IMR-90 (cell line): Measurements from ENCODE around the gene MROH7. TPM values are rescaled to one million over a fixed set of nuclear protein-coding genes. Genes with fewer than 3 reads are reported as not detected.

Source experiments
- ATAC-seq: fragments of 200-7000 bp; cut with Tn5 transposase; 2 replicates; pipeline ENCODE4 v1.9.1; 2020; ENCODE audit warnings: low read depth, mild to moderate bottlenecking, moderate library complexity
- BruUV-seq: library from RNA; stranded (reverse); fragments of 400-500 nt; replicated peaks from 2 replicates; lab custom pipeline; 2021; lab: Mats Ljungman, UMichigan
- CTCF ChIA-PET: fragments of 300-600 bp; formaldehyde crosslinking; extraction: SDS; loops from one replicate; lab custom pipeline; 2021; ENCODE audit warnings: antibody characterized with exemption; lab: Yijun Ruan, JAX
- POLR2A ChIA-PET: fragments of 300-600 bp; sonication (Branson Sonifier 250); formaldehyde crosslinking; loops from one replicate; lab custom pipeline; 2022; ENCODE audit warnings: antibody characterized with exemption; ENCODE audit not compliant: unreplicated experiment; lab: Charles Lee
- DNase-seq: peaks from one replicate; pipeline ENCODE4 v3.0.0; 2013
- H2AFZ ChIP-seq: replicated peaks from 2 replicates; pipeline ENCODE3; 2013; ENCODE audit warnings: low read length, mild to moderate bottlenecking; ENCODE audit not compliant: poor library complexity
- H2AK5ac ChIP-seq: 2 replicates; pipeline ENCODE4 v1.6.1; 2013; ENCODE audit warnings: low read depth, low read length, inconsistent platforms
- H2AK9ac ChIP-seq: replicated peaks from 2 replicates; pipeline ENCODE3; 2013; ENCODE audit warnings: mild to moderate bottlenecking, low read depth, low read length, moderate library complexity; ENCODE audit not compliant: poor library complexity
- H2BK120ac ChIP-seq: 2 replicates; pipeline ENCODE4 v1.6.1; 2013; ENCODE audit warnings: low read depth, low read length, inconsistent platforms
- H2BK15ac ChIP-seq: 3 replicates; pipeline ENCODE4 v1.6.1; 2013; ENCODE audit warnings: low read depth, low read length, inconsistent platforms
- H2BK20ac ChIP-seq: 2 replicates; pipeline ENCODE4 v1.6.1; 2013; ENCODE audit warnings: low read depth, mild to moderate bottlenecking, inconsistent platforms, low read length, moderate library complexity
- H2BK5ac ChIP-seq: 2 replicates; pipeline ENCODE4 v1.6.1; 2013; ENCODE audit warnings: mild to moderate bottlenecking, low read depth, low read length, inconsistent platforms; ENCODE audit not compliant: poor library complexity, severe bottlenecking
- H3K14ac ChIP-seq: replicated peaks from 2 replicates; pipeline ENCODE4 v1.6.1; 2013; ENCODE audit warnings: low read depth, low read length, inconsistent platforms
- H3K18ac ChIP-seq: 2 replicates; pipeline ENCODE4 v1.6.1; 2013; ENCODE audit warnings: low read depth, low read length, control low read depth
- H3K23ac ChIP-seq: 2 replicates; pipeline ENCODE4 v1.6.1; 2013; ENCODE audit warnings: low read depth, low read length, inconsistent platforms
- H3K27ac ChIP-seq: 2 replicates; pipeline ENCODE4 v1.5.1; 2013; ENCODE audit warnings: mild to moderate bottlenecking, control low read depth, low read length; ENCODE audit not compliant: insufficient read depth
- H3K27me3 ChIP-seq: 2 replicates; pipeline ENCODE4 v1.6.1; 2013; ENCODE audit warnings: low read length; ENCODE audit not compliant: control insufficient read depth, insufficient read depth
- H3K36me3 ChIP-seq: 2 replicates; pipeline ENCODE4 v1.6.1; 2013; ENCODE audit warnings: low read length, mixed read lengths; ENCODE audit not compliant: control insufficient read depth, insufficient read depth
- H3K4ac ChIP-seq: 2 replicates; pipeline ENCODE4 v1.6.1; 2013; ENCODE audit warnings: low read depth, low read length, inconsistent platforms
- H3K4me1 ChIP-seq: 2 replicates; pipeline ENCODE4 v1.6.1; 2013; ENCODE audit warnings: low read length, mixed read lengths; ENCODE audit not compliant: control insufficient read depth, insufficient read depth
- H3K4me2 ChIP-seq: 2 replicates; pipeline ENCODE4 v1.6.1; 2013; ENCODE audit warnings: low read depth, mild to moderate bottlenecking, control low read depth, low read length, moderate library complexity
- H3K4me3 ChIP-seq: 2 replicates; pipeline ENCODE4 v1.5.1; 2013; ENCODE audit warnings: low read depth, mild to moderate bottlenecking, control low read depth, low read length, moderate library complexity; ENCODE audit not compliant: insufficient read depth
- H3K56ac ChIP-seq: 2 replicates; pipeline ENCODE4 v1.6.1; 2013; ENCODE audit warnings: low read length, inconsistent platforms; ENCODE audit not compliant: insufficient read depth; ENCODE audit errors: extremely low read depth
- H3K79me1 ChIP-seq, 2 experiments: 2 replicates each; pipeline ENCODE4 v1.6.1; 2013; ENCODE audit warnings: low read length in 2 of 2, inconsistent platforms in 1 of 2, low read depth in 1 of 2
- H3K9ac ChIP-seq: 2 replicates; pipeline ENCODE4 v1.6.1; 2013; ENCODE audit warnings: low read depth, low read length, control low read depth
- H3K9me1 ChIP-seq: 2 replicates; pipeline ENCODE4 v1.6.1; 2013; ENCODE audit warnings: low read length, inconsistent platforms; ENCODE audit not compliant: insufficient read depth
- H3K9me3 ChIP-seq: 2 replicates; pipeline ENCODE4 v1.6.1; 2013; ENCODE audit warnings: low read length; ENCODE audit not compliant: control insufficient read depth, insufficient read depth
- H4K20me1 ChIP-seq: 2 replicates; pipeline ENCODE4 v1.6.1; 2013; ENCODE audit warnings: low read length, inconsistent platforms; ENCODE audit not compliant: insufficient read depth
- H4K5ac ChIP-seq: 2 replicates; pipeline ENCODE4 v1.6.1; 2013; ENCODE audit warnings: mild to moderate bottlenecking, low read depth, low read length, control low read depth
- H4K8ac ChIP-seq, 2 experiments: 2 replicates each; pipeline ENCODE4 v1.6.1; 2013; ENCODE audit warnings: low read depth in 2 of 2, low read length in 2 of 2, control low read depth in 1 of 2, inconsistent platforms in 1 of 2
- H4K91ac ChIP-seq: 2 replicates; pipeline ENCODE4 v1.6.1; 2013; ENCODE audit warnings: low read depth, low read length, inconsistent platforms; ENCODE audit not compliant: insufficient read depth
- CEBPB ChIP-seq: IDR thresholded peaks from 2 replicates; pipeline ENCODE4 v1.6.1; 2012; ENCODE audit warnings: low read depth, low read length, improper control_type of control experiment
- FOS ChIP-seq: fragments of 150-350 bp; IDR thresholded peaks from 2 replicates; pipeline ENCODE4 v1.6.1; 2016; ENCODE audit warnings: low read depth, low read length
- MAZ ChIP-seq: IDR thresholded peaks from 2 replicates; pipeline ENCODE4 v1.6.1; 2012; ENCODE audit warnings: low read depth, mild to moderate bottlenecking, low read length, improper control_type of control experiment, moderate library complexity, borderline replicate concordance
- MXI1 ChIP-seq: IDR thresholded peaks from 2 replicates; pipeline ENCODE4 v1.6.1; 2012; ENCODE audit warnings: low read depth, mild to moderate bottlenecking, low read length, moderate library complexity, borderline replicate concordance
- NFE2L2 ChIP-seq: fragments of 150-350 bp; IDR thresholded peaks from 2 replicates; pipeline ENCODE4 v1.6.1; 2016; ENCODE audit warnings: low read depth, mild to moderate bottlenecking, low read length
- POLR2A ChIP-seq: IDR thresholded peaks from 2 replicates; pipeline ENCODE4 v1.6.1; 2012; ENCODE audit warnings: mild to moderate bottlenecking, low read depth, low read length
- RAD21 ChIP-seq: IDR thresholded peaks from 2 replicates; pipeline ENCODE4 v1.6.1; 2012; ENCODE audit warnings: low read length, improper control_type of control experiment
- RFX5 ChIP-seq: IDR thresholded peaks from 2 replicates; pipeline ENCODE4 v1.8.0; 2012; ENCODE audit warnings: low read depth, mild to moderate bottlenecking, low read length, moderate library complexity
- SMC3 ChIP-seq: fragments of 150-350 bp; IDR thresholded peaks from 2 replicates; pipeline ENCODE4 v1.6.1; 2016; ENCODE audit warnings: low read depth, mild to moderate bottlenecking, antibody characterized with exemption, low read length, moderate library complexity
- WGBS, 2 experiments: methylation state at CpG; one replicate each; pipeline versions ENCODE4 v1.1.5 to v1.1.7; 2013; ENCODE audit warnings: missing lambda C conversion rate in 2 of 2; ENCODE audit not compliant: insufficient read length in 1 of 2; ENCODE audit errors: extremely low coverage in 2 of 2; 5-methylcytosine and 5-hydroxymethylcytosine counted together
- dilution Hi-C: fragments of 300-500 bp; cut with HindIII; formaldehyde crosslinking; loops from one replicate; pipeline ENCODE4 v1.14.3; 2018; ENCODE audit warnings: low sequenced_read_pairs; ENCODE audit not compliant: unreplicated experiment
- in situ Hi-C: fragments of 300-500 bp; cut with MboI; formaldehyde crosslinking; loops from 3 replicates; pipeline ENCODE4 v1.14.3; 2019; ENCODE audit warnings: low sequenced_read_pairs, inconsistent platforms, mixed read lengths
- intact Hi-C: fragments of 100-400 bp; cut with micrococcal nuclease; formaldehyde crosslinking; loops from 2 replicates; pipeline ENCODE4 v1.10.0; 2022
- polyA plus RNA-seq, 3 experiments: library from polyadenylated mRNA; depleted of rRNA; stranded (reverse); fragments of >200 nt; gene quantifications; 2 replicates each; pipeline ENCODE4 v1.2.3, GENCODE V29; 2012; ENCODE audit warnings: low replicate concordance in 1 of 3
- total RNA-seq: library from RNA; depleted of rRNA; stranded (reverse); fragments of >200 nt; gene quantifications from 2 replicates; pipeline ENCODE4 v1.2.3, GENCODE V29; 2012
- TF ChIP-seq, protein P1 (sequence below): fragments of 150-350 bp; IDR thresholded peaks from 2 replicates; pipeline ENCODE4 v1.6.1; 2016; ENCODE audit warnings: low read depth, mild to moderate bottlenecking, low read length, moderate library complexity, borderline replicate concordance
- TF ChIP-seq, protein P2 (sequence below): conservative IDR thresholded peaks from 2 replicates; pipeline ENCODE4 v1.5.1; 2012; ENCODE audit warnings: mild to moderate bottlenecking, low read depth, low read length, improper control_type of control experiment
- TF ChIP-seq, protein P3 (sequence below): fragments of 150-350 bp; IDR thresholded peaks from 2 replicates; pipeline ENCODE4 v1.6.1; 2017; ENCODE audit warnings: mild to moderate bottlenecking, antibody characterized with exemption, low read length, low read depth

Gene MROH7
- total and polyA plus RNA-seq, 2 of the 4 experiments (the other 2 are of a cell fraction) = not detected

DNA sequence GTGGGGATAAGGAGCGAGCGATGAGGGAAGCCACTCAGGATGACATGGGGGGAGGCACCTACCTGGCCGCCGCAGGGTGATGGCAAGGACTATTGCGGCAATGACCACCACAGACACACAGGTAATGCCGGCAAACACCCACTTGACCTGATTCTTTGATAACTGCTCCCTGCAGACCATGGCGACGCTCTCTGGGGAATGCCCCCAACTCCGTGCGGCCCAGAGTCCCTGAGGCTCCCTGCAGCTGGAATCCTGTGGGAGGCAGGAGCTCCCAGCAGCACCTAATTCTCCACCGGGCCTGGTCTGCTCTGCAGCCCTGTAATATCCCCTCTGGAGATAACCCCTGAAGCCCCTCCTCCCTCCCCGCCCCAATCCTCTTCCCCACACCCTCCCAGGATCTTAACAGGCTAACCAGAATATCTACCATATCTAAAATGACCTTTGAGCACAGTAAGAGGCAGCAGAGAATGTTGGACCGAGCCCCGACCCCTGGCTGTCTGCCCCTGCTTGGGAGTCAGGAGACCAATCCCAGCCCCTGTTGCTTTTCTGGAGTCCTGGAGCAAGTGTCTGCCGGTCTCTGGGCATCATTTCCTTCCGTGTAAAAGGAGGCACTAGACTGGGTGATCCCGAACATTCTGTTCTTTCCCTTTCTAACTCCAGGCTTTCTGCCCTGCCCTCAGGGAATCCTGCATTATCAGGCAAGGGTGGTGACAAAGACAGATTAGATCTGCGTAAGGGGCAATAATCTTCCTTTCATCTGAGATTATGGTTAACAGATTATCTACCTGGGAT is 18.2 kb upstream of the MROH7 start, which contains the start of gene FAM151A:
Gene FAM151A, minus strand, starts transcription at position 310 of the 792 bp plus-strand sequence. Its CDS starts 130 bp downstream, at position 180.
- BruUV-seq = no TSS peak
- Histone ChIP-seq H3K79me1 (no peaks in the 10 kb centered on the region), H3K27me3 (peaks cover 29% of the 10 kb centered on the region), H3K36me3 (no peaks in the 10 kb centered on the region), H2BK15ac (no peak within 1 kb of the TSS), H4K5ac (no peak within 1 kb of the TSS), H2AFZ (no peak within 1 kb of the TSS), H2AK5ac (no peak within 1 kb of the TSS), H3K9ac (no peak within 1 kb of the TSS), H3K4me3 (no peak within 1 kb of the TSS), H4K91ac (no peak within 1 kb of the TSS), H3K4me2 (no peak within 1 kb of the TSS), H2BK120ac (no peak within 1 kb of the TSS), H3K27ac (no peak within 1 kb of the TSS), H3K14ac (no peak within 1 kb of the TSS), H2AK9ac (no peak within 1 kb of the TSS), H3K9me1 (no peaks in the 10 kb centered on the region), H4K8ac (no peak within 1 kb of the TSS), H3K18ac (no peak within 1 kb of the TSS), H3K23ac (no peak within 1 kb of the TSS), H4K20me1 (no peaks in the 10 kb centered on the region), H3K4ac (no peak within 1 kb of the TSS), H2BK20ac (no peak within 1 kb of the TSS), H3K56ac (no peak within 1 kb of the TSS), H2BK5ac (no peak within 1 kb of the TSS), H3K4me1 (no peaks in the 10 kb centered on the region), H3K9me3 (no peaks in the 10 kb centered on the region)
- ATAC-seq (no peak), DNase-seq (no peak)
- WGBS, 2 experiments = 82% methylated on average over 11 of the region's 18 CpGs; no CpG with 5 or more reads in 1 of the 2 experiments
- intact Hi-C loops (no loop called here), in situ Hi-C loops (no loop called here), dilution Hi-C loops (no loop called here)
- ChIA-PET CTCF (no interaction called here), POLR2A (no interaction called here)
- TF ChIP-seq, protein P1, sequence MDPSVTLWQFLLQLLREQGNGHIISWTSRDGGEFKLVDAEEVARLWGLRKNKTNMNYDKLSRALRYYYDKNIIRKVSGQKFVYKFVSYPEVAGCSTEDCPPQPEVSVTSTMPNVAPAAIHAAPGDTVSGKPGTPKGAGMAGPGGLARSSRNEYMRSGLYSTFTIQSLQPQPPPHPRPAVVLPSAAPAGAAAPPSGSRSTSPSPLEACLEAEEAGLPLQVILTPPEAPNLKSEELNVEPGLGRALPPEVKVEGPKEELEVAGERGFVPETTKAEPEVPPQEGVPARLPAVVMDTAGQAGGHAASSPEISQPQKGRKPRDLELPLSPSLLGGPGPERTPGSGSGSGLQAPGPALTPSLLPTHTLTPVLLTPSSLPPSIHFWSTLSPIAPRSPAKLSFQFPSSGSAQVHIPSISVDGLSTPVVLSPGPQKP = no peak
- TF ChIP-seq SMC3 (no peak), RAD21 (no peak), POLR2A (no peak), FOS (no peak), MXI1 (no peak), NFE2L2 (no peak), RFX5 (no peak), MAZ (no peak), CEBPB (no peak)
- TF ChIP-seq, protein P2, sequence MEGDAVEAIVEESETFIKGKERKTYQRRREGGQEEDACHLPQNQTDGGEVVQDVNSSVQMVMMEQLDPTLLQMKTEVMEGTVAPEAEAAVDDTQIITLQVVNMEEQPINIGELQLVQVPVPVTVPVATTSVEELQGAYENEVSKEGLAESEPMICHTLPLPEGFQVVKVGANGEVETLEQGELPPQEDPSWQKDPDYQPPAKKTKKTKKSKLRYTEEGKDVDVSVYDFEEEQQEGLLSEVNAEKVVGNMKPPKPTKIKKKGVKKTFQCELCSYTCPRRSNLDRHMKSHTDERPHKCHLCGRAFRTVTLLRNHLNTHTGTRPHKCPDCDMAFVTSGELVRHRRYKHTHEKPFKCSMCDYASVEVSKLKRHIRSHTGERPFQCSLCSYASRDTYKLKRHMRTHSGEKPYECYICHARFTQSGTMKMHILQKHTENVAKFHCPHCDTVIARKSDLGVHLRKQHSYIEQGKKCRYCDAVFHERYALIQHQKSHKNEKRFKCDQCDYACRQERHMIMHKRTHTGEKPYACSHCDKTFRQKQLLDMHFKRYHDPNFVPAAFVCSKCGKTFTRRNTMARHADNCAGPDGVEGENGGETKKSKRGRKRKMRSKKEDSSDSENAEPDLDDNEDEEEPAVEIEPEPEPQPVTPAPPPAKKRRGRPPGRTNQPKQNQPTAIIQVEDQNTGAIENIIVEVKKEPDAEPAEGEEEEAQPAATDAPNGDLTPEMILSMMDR = no peak
- TF ChIP-seq, protein P3, sequence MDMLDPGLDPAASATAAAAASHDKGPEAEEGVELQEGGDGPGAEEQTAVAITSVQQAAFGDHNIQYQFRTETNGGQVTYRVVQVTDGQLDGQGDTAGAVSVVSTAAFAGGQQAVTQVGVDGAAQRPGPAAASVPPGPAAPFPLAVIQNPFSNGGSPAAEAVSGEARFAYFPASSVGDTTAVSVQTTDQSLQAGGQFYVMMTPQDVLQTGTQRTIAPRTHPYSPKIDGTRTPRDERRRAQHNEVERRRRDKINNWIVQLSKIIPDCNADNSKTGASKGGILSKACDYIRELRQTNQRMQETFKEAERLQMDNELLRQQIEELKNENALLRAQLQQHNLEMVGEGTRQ = no peak
